ENCODE measurements around the gene KCTD20. TPM values are rescaled to one million over a fixed set of nuclear protein-coding genes. Genes with fewer than 3 reads are reported as not detected.

KCTD20 gene
- polyA plus RNA-seq, 1 donor (not counting 4 experiments of a cell fraction or from before 2014, with no cell fraction given): 31.8 TPM

DNA sequence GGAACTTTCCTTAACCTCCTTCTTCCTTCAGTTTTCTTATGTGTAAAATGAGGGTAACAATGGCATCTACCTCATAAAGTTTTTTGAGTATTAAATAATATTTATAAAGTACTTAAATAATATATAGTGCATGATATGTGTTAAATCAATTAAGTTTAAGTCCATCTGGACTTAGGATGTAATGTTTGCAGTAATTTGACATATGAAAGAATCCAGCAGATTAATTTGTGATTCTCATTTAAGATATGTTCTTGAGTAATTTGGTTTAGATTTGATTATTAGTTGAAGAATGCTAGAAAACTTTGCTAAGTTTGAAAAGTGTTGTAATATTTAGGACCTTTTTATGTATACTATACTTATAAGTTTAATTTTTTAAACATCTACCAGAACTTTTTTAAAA is 18.1 kb downstream of the KCTD20 start:
- H3K36me3 ChIP-seq (ENCODE audit: control insufficient read depth in 2 of 2, extremely low read depth in 1 of 2, insufficient read depth in 2 of 2, low read length in 2 of 2): no peaks in the 10 kb centered on the region
- no peaks in the 10 kb centered on the region for H3K27me3 ChIP-seq (ENCODE audit: control insufficient read depth, extremely low read depth, insufficient read depth, low read length)
- H4K20me1 ChIP-seq (ENCODE audit: control insufficient read depth, extremely low read depth, insufficient read depth, low read length): no peaks in the 10 kb centered on the region
- H3K79me2 ChIP-seq (ENCODE audit: control insufficient read depth, insufficient read depth, low read length): peaks cover 43% of the 10 kb centered on the region
- dilution Hi-C loops (cut with MboI; ENCODE audit: extremely low pct_ligation_motif_present, low sequenced_read_pairs): no loop called here
- H3K4me3 ChIP-seq (ENCODE audit: control insufficient read depth in 2 of 3, extremely low read depth in 1 of 3, insufficient read depth in 2 of 3, low read depth in 1 of 3, low read length in 3 of 3): no peak overlapping the region
- no peaks in the 10 kb centered on the region for H3K9me3 ChIP-seq (ENCODE audit: control insufficient read depth, low read depth, low read length)
- H3K4me1 ChIP-seq (ENCODE audit: control insufficient read depth, extremely low read depth, insufficient read depth, low read length): no peaks in the 10 kb centered on the region
- H3K27ac ChIP-seq (ENCODE audit: control insufficient read depth, insufficient read depth, low read length): no peak overlapping the region
- H3K9me1 ChIP-seq (ENCODE audit: control insufficient read depth, extremely low read depth, insufficient read depth, low read length): no peaks in the 10 kb centered on the region
- no peak overlapping the region for H3K9ac ChIP-seq (ENCODE audit: control insufficient read depth, extremely low read depth, insufficient read depth, low read length)
- TF ChIP-seq, protein P1, sequence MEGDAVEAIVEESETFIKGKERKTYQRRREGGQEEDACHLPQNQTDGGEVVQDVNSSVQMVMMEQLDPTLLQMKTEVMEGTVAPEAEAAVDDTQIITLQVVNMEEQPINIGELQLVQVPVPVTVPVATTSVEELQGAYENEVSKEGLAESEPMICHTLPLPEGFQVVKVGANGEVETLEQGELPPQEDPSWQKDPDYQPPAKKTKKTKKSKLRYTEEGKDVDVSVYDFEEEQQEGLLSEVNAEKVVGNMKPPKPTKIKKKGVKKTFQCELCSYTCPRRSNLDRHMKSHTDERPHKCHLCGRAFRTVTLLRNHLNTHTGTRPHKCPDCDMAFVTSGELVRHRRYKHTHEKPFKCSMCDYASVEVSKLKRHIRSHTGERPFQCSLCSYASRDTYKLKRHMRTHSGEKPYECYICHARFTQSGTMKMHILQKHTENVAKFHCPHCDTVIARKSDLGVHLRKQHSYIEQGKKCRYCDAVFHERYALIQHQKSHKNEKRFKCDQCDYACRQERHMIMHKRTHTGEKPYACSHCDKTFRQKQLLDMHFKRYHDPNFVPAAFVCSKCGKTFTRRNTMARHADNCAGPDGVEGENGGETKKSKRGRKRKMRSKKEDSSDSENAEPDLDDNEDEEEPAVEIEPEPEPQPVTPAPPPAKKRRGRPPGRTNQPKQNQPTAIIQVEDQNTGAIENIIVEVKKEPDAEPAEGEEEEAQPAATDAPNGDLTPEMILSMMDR (optimal IDR thresholded peaks at IDR 0.05 in 1 of 3, IDR thresholded peaks at IDR 0.05 in 1 of 3, conservative IDR thresholded peaks at IDR 0.05 in 1 of 3; ENCODE audit: extremely low read depth in 1 of 3, insufficient read depth in 2 of 3, low read length in 3 of 3): no peak
- TF ChIP-seq EZH2 (IDR thresholded peaks at IDR 0.05; ENCODE audit: low read length): no peak
- no peak overlapping the region for H2AFZ ChIP-seq (ENCODE audit: control insufficient read depth, low read length)
- no peak overlapping the region for H3K4me2 ChIP-seq (ENCODE audit: control insufficient read depth, extremely low read depth, insufficient read depth, low read depth, low read length)
- FAIRE-seq: no peak
- no peak for DNase-seq (ENCODE audit: low read depth, low spot score)

DNA sequence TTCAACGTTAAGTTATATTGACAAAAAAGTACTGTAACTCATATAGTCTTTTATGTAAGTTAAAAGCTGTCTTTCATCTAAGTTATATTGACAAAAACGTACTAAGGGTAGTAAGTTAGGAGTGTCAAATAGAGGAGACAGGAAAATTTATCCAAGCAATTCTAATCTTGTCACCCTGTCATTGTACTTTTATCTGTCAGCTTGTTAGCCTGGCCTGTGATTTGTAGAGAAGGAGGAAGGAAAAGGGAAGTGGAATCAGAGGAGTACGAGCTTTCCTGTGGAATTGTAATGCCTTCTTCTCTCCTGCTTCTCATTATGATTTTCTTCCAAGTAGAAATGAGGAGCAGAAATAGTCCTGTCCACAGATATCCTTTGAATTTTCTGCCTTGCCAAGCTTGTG is 18.8 kb downstream of the KCTD20 start:
- Histone ChIP-seq H3K4me2 (ENCODE audit: control insufficient read depth, extremely low read depth, insufficient read depth, low read depth, low read length) (no peak overlapping the region), H3K79me2 (ENCODE audit: control insufficient read depth, insufficient read depth, low read length) (peaks cover 43% of the 10 kb centered on the region), H3K27me3 (ENCODE audit: control insufficient read depth, extremely low read depth, insufficient read depth, low read length) (no peaks in the 10 kb centered on the region), H3K27ac (ENCODE audit: control insufficient read depth, insufficient read depth, low read length) (no peak overlapping the region), H4K20me1 (ENCODE audit: control insufficient read depth, extremely low read depth, insufficient read depth, low read length) (no peaks in the 10 kb centered on the region), H3K9ac (ENCODE audit: control insufficient read depth, extremely low read depth, insufficient read depth, low read length) (no peak overlapping the region), H3K36me3 (ENCODE audit: control insufficient read depth in 2 of 2, extremely low read depth in 1 of 2, insufficient read depth in 2 of 2, low read length in 2 of 2) (no peaks in the 10 kb centered on the region), H2AFZ (ENCODE audit: control insufficient read depth, low read length) (no peak overlapping the region), H3K9me3 (ENCODE audit: control insufficient read depth, low read depth, low read length) (no peaks in the 10 kb centered on the region), H3K4me1 (ENCODE audit: control insufficient read depth, extremely low read depth, insufficient read depth, low read length) (no peaks in the 10 kb centered on the region), H3K4me3 (ENCODE audit: control insufficient read depth in 2 of 3, extremely low read depth in 1 of 3, insufficient read depth in 2 of 3, low read depth in 1 of 3, low read length in 3 of 3) (no peak overlapping the region), H3K9me1 (ENCODE audit: control insufficient read depth, extremely low read depth, insufficient read depth, low read length) (no peaks in the 10 kb centered on the region)
- no peak for TF ChIP-seq EZH2 (IDR thresholded peaks at IDR 0.05; ENCODE audit: low read length)
- TF ChIP-seq, protein P1 (optimal IDR thresholded peaks at IDR 0.05 in 1 of 3, IDR thresholded peaks at IDR 0.05 in 1 of 3, conservative IDR thresholded peaks at IDR 0.05 in 1 of 3; ENCODE audit: extremely low read depth in 1 of 3, insufficient read depth in 2 of 3, low read length in 3 of 3): no peak
- dilution Hi-C loops (cut with MboI; ENCODE audit: extremely low pct_ligation_motif_present, low sequenced_read_pairs): no loop called here
- DNase-seq (ENCODE audit: low read depth, low spot score) (no peak), FAIRE-seq (no peak)
